Brain microvascular endothelial cell (primary cell): ENCODE measurements around the gene NXNL1.
"Not testable (repeated sequence)": the region's sequence is repeated elsewhere in the genome, so short reads cannot be mapped to it uniquely, and the experiment has no call there.

Experiments
- DNase-seq: peaks from one replicate; pipeline ENCODE4 v3.0.0-alpha.2; 2020
- H3K27ac ChIP-seq: fragments of 250-450 bp; sonication (Bioruptor Pico); 2 replicates; pipeline ENCODE4 v1.5.1; 2020; ENCODE audit warnings: mild to moderate bottlenecking, moderate library complexity
- H3K27me3 ChIP-seq: fragments of 250-450 bp; sonication (Bioruptor Pico); replicated peaks from 2 replicates; pipeline ENCODE4 v1.5.1; 2020; ENCODE audit warnings: mild to moderate bottlenecking
- H3K36me3 ChIP-seq: fragments of 250-450 bp; sonication (Bioruptor Pico); replicated peaks from 2 replicates; pipeline ENCODE4 v1.5.1; 2020; ENCODE audit warnings: mild to moderate bottlenecking
- H3K4me3 ChIP-seq: 2 replicates; pipeline ENCODE4 v1.5.1; 2011; ENCODE audit warnings: low read depth, mild to moderate bottlenecking, control low read depth, low read length, moderate library complexity
- in situ Hi-C: cut with HindIII; loops from 2 replicates; pipeline ENCODE4 v1.10.0; 2017; ENCODE audit warnings: low sequenced_read_pairs, low pct_ligation_motif_present
- TF ChIP-seq, protein P1 (sequence below): IDR thresholded peaks from 2 replicates; pipeline ENCODE4 v1.5.1; 2011; ENCODE audit warnings: low read depth, mild to moderate bottlenecking, moderate library complexity, low read length, control low read depth, inconsistent platforms; ENCODE audit errors: missing control alignments

Gene NXNL1, protein sequence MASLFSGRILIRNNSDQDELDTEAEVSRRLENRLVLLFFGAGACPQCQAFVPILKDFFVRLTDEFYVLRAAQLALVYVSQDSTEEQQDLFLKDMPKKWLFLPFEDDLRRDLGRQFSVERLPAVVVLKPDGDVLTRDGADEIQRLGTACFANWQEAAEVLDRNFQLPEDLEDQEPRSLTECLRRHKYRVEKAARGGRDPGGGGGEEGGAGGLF

DNA sequence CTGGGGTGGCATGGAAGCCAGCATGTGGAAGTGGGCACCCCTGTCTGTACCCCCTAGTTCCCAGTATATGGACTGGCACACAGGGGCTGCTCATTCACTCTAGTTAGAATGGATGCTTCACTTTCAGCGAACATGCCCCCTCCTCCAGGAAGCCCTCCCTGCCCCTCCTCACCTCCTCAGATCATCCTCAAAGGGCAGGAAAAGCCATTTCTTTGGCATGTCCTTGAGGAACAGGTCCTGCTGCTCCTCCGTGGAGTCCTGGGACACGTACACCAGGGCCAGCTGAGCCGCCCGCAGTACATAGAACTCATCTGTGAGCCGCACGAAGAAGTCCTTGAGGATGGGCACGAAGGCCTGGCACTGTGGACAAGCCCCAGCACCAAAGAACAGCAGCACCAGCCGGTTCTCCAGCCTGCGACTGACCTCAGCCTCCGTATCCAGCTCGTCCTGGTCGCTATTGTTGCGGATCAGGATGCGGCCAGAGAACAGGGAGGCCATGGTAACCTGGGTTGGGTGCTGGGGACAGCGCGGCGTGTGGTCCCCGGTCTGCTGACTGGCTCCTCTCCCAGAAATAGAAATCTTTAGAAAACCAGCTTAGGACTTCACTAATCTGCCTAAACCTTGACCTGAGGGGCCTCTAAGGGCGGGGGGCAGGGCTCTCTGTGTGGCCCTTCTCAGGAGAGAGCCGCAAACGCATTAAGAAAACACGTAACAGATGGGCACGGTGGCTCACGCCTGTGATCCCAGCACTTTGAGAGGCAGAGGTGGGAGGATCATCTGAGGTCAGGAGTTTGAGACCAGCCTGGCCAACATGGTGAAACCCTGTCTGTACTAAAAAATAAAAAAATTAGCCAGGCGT, at the start of gene NXNL1:
TSS of gene NXNL1 (minus strand) at position 555 of the 859 bp plus-strand sequence. CDS start at position 498, 57 bp downstream.
- Histone ChIP-seq H3K4me3 (no peak within 1 kb of the TSS), H3K27ac (no peak within 1 kb of the TSS), H3K27me3 (peaks cover 8% of the 10 kb centered on the region), H3K36me3 (no peaks in the 10 kb centered on the region)
- in situ Hi-C loops = no loop called here
- no peak for DNase-seq
- TF ChIP-seq, protein P1, sequence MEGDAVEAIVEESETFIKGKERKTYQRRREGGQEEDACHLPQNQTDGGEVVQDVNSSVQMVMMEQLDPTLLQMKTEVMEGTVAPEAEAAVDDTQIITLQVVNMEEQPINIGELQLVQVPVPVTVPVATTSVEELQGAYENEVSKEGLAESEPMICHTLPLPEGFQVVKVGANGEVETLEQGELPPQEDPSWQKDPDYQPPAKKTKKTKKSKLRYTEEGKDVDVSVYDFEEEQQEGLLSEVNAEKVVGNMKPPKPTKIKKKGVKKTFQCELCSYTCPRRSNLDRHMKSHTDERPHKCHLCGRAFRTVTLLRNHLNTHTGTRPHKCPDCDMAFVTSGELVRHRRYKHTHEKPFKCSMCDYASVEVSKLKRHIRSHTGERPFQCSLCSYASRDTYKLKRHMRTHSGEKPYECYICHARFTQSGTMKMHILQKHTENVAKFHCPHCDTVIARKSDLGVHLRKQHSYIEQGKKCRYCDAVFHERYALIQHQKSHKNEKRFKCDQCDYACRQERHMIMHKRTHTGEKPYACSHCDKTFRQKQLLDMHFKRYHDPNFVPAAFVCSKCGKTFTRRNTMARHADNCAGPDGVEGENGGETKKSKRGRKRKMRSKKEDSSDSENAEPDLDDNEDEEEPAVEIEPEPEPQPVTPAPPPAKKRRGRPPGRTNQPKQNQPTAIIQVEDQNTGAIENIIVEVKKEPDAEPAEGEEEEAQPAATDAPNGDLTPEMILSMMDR = no peak

DNA sequence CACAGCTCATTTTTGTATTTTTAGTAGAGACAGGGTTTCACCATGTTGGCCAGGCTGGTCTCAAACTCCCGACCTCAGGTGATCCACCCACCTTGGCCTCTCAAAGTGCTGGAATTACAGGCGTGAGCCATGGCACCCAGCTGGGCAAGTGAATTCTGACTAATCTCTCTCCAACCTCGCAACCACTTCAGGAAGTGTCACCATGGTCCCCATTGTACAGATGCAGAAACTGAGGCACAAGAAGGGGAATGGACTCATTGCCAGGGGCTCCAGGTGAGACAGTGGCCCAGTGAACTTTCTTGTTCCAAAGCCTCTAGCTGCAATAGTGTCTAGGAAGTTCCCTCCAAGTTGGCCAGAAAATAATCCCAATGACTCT, 47.8 kb upstream of the NXNL1 start:
- DNase-seq, H3K36me3 ChIP-seq, H3K4me3 ChIP-seq, H3K27me3 ChIP-seq, in situ Hi-C loops: not testable (repeated sequence)
- H3K27ac ChIP-seq = peak overlapping the region; percentile 89

DNA sequence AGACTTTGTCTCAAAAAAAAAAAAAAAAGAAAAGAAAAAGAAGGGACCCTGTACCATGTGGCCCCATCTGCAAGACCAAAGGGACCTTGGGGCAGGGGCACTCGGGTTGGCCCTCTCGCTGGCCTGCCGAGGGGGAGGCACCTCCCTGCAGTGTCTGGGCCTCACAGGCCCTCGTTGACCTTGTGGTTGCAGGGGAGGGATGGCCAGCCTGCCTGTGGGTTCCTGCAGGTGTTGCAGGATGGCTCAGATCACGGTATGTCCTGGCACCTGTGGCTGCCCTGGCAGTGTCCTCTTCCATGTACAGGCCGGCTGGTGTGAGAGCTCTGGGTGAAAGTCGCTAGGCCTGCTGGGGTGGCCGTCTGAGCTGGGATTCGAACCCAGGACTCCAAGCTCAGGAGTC, 46.0 kb upstream of the NXNL1 start:
- Histone ChIP-seq H3K27ac (no peak overlapping the region), H3K27me3 (no peaks in the 10 kb centered on the region), H3K4me3 (no peak overlapping the region), H3K36me3 (no peaks in the 10 kb centered on the region)
- no peak for DNase-seq
- in situ Hi-C loops = no loop called here
- TF ChIP-seq, protein P1 = no peak

DNA sequence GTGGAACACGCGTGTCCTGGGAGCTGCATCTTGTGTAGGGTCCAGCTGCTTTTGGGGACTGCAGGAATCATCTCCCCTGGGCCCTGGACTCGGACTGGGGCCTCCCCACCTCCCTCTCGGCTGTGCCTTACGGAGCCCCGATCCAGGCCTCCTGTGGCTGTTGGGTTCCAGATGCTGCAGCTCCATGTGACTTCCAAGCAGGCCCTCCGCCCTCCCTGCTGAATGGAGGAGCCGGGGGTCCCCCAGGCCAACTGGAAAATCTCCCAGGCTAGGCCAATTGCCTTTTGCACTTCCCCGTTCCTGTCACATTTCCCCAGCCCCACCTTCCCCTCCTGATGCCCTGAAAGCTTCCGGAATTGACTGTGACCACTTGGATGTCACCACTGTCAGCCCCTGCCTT, 44.5 kb upstream of the NXNL1 start:
- no peak for DNase-seq
- Histone ChIP-seq H3K36me3 (peaks cover 10% of the 10 kb centered on the region), H3K27ac (no peak overlapping the region), H3K4me3 (no peak overlapping the region), H3K27me3 (no peaks in the 10 kb centered on the region)
- in situ Hi-C loops = no loop called here
- TF ChIP-seq, protein P1 = no peak

DNA sequence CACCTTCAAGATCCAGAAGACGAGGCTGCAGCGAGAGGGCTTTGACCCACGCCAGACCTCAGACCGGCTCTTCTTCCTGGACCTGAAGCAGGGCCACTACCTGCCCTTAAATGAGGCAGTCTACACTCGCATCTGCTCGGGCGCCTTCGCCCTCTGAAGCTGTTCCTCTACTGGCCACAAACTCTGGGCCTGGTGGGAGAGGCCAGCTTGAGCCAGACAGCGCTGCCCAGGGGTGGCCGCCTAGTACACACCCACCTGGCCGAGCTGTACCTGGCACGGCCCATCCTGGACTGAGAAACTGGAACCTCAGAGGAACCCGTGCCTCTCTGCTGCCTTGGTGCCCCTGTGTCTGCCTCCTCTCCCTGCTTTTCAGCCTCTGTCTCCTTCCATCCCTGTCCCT, 43.7 kb upstream of the NXNL1 start:
- TF ChIP-seq, protein P1 = no peak
- in situ Hi-C loops = no loop called here
- H3K4me3 ChIP-seq = no peak overlapping the region
- no peaks in the 10 kb centered on the region for H3K27me3 ChIP-seq
- peaks cover 15% of the 10 kb centered on the region for H3K36me3 ChIP-seq
- no peak overlapping the region for H3K27ac ChIP-seq
- no peak for DNase-seq

DNA sequence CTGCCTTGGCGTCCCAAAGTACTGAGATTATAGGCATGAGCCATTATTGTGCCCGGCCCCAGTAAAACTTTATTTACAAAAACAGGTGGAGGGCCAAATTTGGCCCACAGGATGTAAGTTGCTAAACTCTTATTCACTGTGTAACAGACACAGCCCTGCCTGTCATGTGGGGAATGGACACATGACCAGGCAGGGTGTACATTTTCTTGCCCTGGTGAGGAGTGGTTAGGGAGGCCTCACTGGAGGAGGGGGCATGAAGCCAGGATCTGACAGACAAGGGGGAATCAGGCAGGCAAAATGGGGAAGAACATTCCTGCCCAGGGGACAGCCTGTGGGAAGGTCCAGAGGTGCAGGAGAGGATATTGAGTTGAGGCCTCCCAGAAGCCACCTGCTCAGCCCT, 43.3 kb upstream of the NXNL1 start:
- in situ Hi-C loops = no loop called here
- H3K4me3 ChIP-seq = no peak overlapping the region
- no peak for DNase-seq
- H3K36me3 ChIP-seq = peaks cover 15% of the 10 kb centered on the region
- no peaks in the 10 kb centered on the region for H3K27me3 ChIP-seq
- H3K27ac ChIP-seq = no peak overlapping the region
- TF ChIP-seq, protein P1 = no peak
